ENCODE results near the gene LSG1. TPM values are rescaled to one million over a fixed set of nuclear protein-coding genes. Genes with fewer than 3 reads are reported as not detected.
A peak's percentile ranks its signal among the peaks of the same experiment; 100 is the strongest.

LSG1 gene
- total RNA-seq, 1 donor: 70.8 TPM

- Histone ChIP-seq H3K4me3 (ENCODE audit: low read length) (no peak overlapping the region), H3K4me1 (ENCODE audit: insufficient read depth, low read length) (peaks cover 46% of the 10 kb centered on the region), H3K27me3 (ENCODE audit: insufficient read depth, low read length) (no peaks in the 10 kb centered on the region), H3K9me3 (ENCODE audit: low read depth, low read length) (no peaks in the 10 kb centered on the region)
Observed at GRCh38 chr3:194691481-194692283, 19.7 kb upstream of the LSG1 start.

GRCh38 chr3:194690501-194691372, 18.7 kb upstream of the LSG1 start:
- H3K27me3 ChIP-seq (ENCODE audit: insufficient read depth, low read length): no peaks in the 10 kb centered on the region
- H3K9me3 ChIP-seq (ENCODE audit: low read depth, low read length): no peaks in the 10 kb centered on the region
- peaks cover 54% of the 10 kb centered on the region for H3K4me1 ChIP-seq (ENCODE audit: insufficient read depth, low read length)

GRCh38 chr3:194689493-194689944, 17.5 kb upstream of the LSG1 start:
- no peaks in the 10 kb centered on the region for H3K9me3 ChIP-seq (ENCODE audit: low read depth, low read length)
- peaks cover 65% of the 10 kb centered on the region for H3K4me1 ChIP-seq (ENCODE audit: insufficient read depth, low read length)
- no peak overlapping the region for H3K4me3 ChIP-seq (ENCODE audit: low read length)
- H3K27me3 ChIP-seq (ENCODE audit: insufficient read depth, low read length): no peaks in the 10 kb centered on the region

More at GRCh38 chr3:194690501-194691372, 18.7 kb upstream of the LSG1 start:
- H3K4me3 ChIP-seq (ENCODE audit: low read length): no peak overlapping the region

- Histone ChIP-seq H3K4me1 (ENCODE audit: insufficient read depth, low read length) (peaks cover 65% of the 10 kb centered on the region), H3K27me3 (ENCODE audit: insufficient read depth, low read length) (no peaks in the 10 kb centered on the region), H3K9me3 (ENCODE audit: low read depth, low read length) (no peaks in the 10 kb centered on the region), H3K4me3 (ENCODE audit: low read length) (no peak overlapping the region)
Observed at GRCh38 chr3:194688946-194689345, 17.0 kb upstream of the LSG1 start.

- Histone ChIP-seq H3K9me3 (ENCODE audit: low read depth, low read length) (no peaks in the 10 kb centered on the region), H3K4me1 (ENCODE audit: insufficient read depth, low read length) (peaks cover 68% of the 10 kb centered on the region), H3K4me3 (ENCODE audit: low read length) (peak overlapping the region; percentile 75), H3K27me3 (ENCODE audit: insufficient read depth, low read length) (no peaks in the 10 kb centered on the region)
Observed at GRCh38 chr3:194688200-194688740, 16.3 kb upstream of the LSG1 start.

- peak overlapping the region; percentile 75 for H3K4me3 ChIP-seq (ENCODE audit: low read length)
- H3K27me3 ChIP-seq (ENCODE audit: insufficient read depth, low read length): no peaks in the 10 kb centered on the region
- H3K9me3 ChIP-seq (ENCODE audit: low read depth, low read length): no peaks in the 10 kb centered on the region
- peaks cover 68% of the 10 kb centered on the region for H3K4me1 ChIP-seq (ENCODE audit: insufficient read depth, low read length)
Observed at GRCh38 chr3:194687638-194688199, 15.7 kb upstream of the LSG1 start.

GRCh38 chr3:194686816-194687637, 15.0 kb upstream of the LSG1 start:
- Histone ChIP-seq H3K27me3 (ENCODE audit: insufficient read depth, low read length) (no peaks in the 10 kb centered on the region), H3K4me1 (ENCODE audit: insufficient read depth, low read length) (peaks cover 72% of the 10 kb centered on the region), H3K4me3 (ENCODE audit: low read length) (peak overlapping the region; percentile 75)

GRCh38 chr3:194686414-194686815, 14.4 kb upstream of the LSG1 start:
- peaks cover 73% of the 10 kb centered on the region for H3K4me1 ChIP-seq (ENCODE audit: insufficient read depth, low read length)
- H3K9me3 ChIP-seq (ENCODE audit: low read depth, low read length): no peaks in the 10 kb centered on the region
- H3K27me3 ChIP-seq (ENCODE audit: insufficient read depth, low read length): no peaks in the 10 kb centered on the region
- H3K4me3 ChIP-seq (ENCODE audit: low read length): peak overlapping the region; percentile 75

More at GRCh38 chr3:194686816-194687637, 15.0 kb upstream of the LSG1 start:
- no peaks in the 10 kb centered on the region for H3K9me3 ChIP-seq (ENCODE audit: low read depth, low read length)

GRCh38 chr3:194685718-194686413, 13.9 kb upstream of the LSG1 start, which contains the start of gene FAM43A:
Gene FAM43A (plus strand): TSS chr3:194685883. CDS start chr3:194686827, 944 bp downstream.
- Histone ChIP-seq H3K4me3 (ENCODE audit: low read length) (peak within 1 kb of the TSS; percentile 75), H3K27me3 (ENCODE audit: insufficient read depth, low read length) (no peaks in the 10 kb centered on the region), H3K4me1 (ENCODE audit: insufficient read depth, low read length) (peaks cover 71% of the 10 kb centered on the region), H3K9me3 (ENCODE audit: low read depth, low read length) (no peaks in the 10 kb centered on the region)

GRCh38 chr3:194685065-194685717, 13.2 kb upstream of the LSG1 start:
- Histone ChIP-seq H3K4me3 (ENCODE audit: low read length) (peak overlapping the region; percentile 75), H3K4me1 (ENCODE audit: insufficient read depth, low read length) (peaks cover 65% of the 10 kb centered on the region), H3K27me3 (ENCODE audit: insufficient read depth, low read length) (no peaks in the 10 kb centered on the region), H3K9me3 (ENCODE audit: low read depth, low read length) (no peaks in the 10 kb centered on the region)

GRCh38 chr3:194683380-194683779, 11.4 kb upstream of the LSG1 start:
- Histone ChIP-seq H3K27me3 (ENCODE audit: insufficient read depth, low read length) (no peaks in the 10 kb centered on the region), H3K9me3 (ENCODE audit: low read depth, low read length) (no peaks in the 10 kb centered on the region), H3K4me1 (ENCODE audit: insufficient read depth, low read length) (peaks cover 49% of the 10 kb centered on the region), H3K4me3 (ENCODE audit: low read length) (no peak overlapping the region)

- no peaks in the 10 kb centered on the region for H3K9me3 ChIP-seq (ENCODE audit: low read depth, low read length)
- no peaks in the 10 kb centered on the region for H3K27me3 ChIP-seq (ENCODE audit: insufficient read depth, low read length)
- H3K4me1 ChIP-seq (ENCODE audit: insufficient read depth, low read length): peaks cover 44% of the 10 kb centered on the region
- no peak overlapping the region for H3K4me3 ChIP-seq (ENCODE audit: low read length)
Observed at GRCh38 chr3:194682694-194683310, 10.8 kb upstream of the LSG1 start.

GRCh38 chr3:194682189-194682693, 10.2 kb upstream of the LSG1 start:
- Histone ChIP-seq H3K9me3 (ENCODE audit: low read depth, low read length) (no peaks in the 10 kb centered on the region), H3K27me3 (ENCODE audit: insufficient read depth, low read length) (no peaks in the 10 kb centered on the region), H3K4me3 (ENCODE audit: low read length) (no peak overlapping the region), H3K4me1 (ENCODE audit: insufficient read depth, low read length) (peaks cover 41% of the 10 kb centered on the region)
